Activated T-cell treated with anti-CD3 and anti-CD28 coated beads, Interleukin-2, amount 50 U/mL, for 24 hours (primary cell): Measurements from ENCODE around the gene SPATA9.
"Not testable (repeated sequence)": the region's sequence is repeated elsewhere in the genome, so short reads cannot be mapped to it uniquely, and the experiment has no call there.

Source experiments
- DNase-seq: peaks from one replicate; pipeline ENCODE4 v3.0.0-alpha.2; 2020
- H3K27ac Mint-ChIP-seq: 2 replicates; pipeline ENCODE4 v1.8.0; 2020; ENCODE audit warnings: mild to moderate bottlenecking, mixed read lengths
- H3K27me3 Mint-ChIP-seq: 2 replicates; pipeline ENCODE4 v1.8.0; 2020; ENCODE audit warnings: mixed read lengths
- H3K36me3 Mint-ChIP-seq: 2 replicates; pipeline ENCODE4 v1.8.0; 2020; ENCODE audit warnings: low read depth, mixed read lengths
- H3K4me1 Mint-ChIP-seq: 2 replicates; pipeline ENCODE4 v1.8.0; 2020; ENCODE audit warnings: low read depth, mixed read lengths
- H3K4me3 Mint-ChIP-seq: 2 replicates; pipeline ENCODE4 v1.8.0; 2020; ENCODE audit warnings: mild to moderate bottlenecking, moderate library complexity, mixed read lengths
- H3K9me3 Mint-ChIP-seq: 2 replicates; pipeline ENCODE4 v1.8.0; 2020; ENCODE audit warnings: mixed read lengths

Gene SPATA9

DNA sequence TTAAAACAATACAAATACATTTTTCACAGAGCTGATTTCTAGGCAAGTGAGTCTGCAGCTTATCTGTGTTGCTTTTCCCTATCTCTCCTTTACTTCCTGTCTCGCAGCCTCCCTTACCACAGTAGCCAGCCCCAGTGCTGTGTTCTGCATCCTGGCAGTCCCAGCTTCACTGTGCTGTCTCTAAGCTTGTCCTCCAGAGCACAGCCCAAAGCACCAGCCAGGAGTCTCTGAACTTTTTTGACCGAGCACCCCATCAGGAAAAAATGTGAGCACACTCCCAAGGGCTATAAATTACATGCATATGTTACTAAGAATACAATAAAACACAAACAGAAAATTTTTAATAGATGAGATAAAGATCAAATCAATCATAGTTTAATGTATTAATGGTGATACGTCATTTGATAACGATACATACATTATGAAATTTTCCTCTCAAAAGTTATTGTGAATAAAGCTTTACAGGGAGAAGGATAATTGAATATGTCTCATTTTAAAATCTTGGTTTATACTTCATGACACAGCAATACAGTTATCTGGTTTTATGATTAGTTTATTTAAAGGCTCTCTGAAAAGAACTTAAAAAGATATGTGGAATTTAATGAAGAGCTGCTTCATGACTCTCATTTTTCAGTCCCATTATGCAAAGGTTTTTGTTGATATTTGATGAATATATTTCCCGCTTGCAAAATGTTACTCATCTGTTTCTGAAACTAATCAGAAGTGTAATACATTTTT lies 41.0 kb upstream of the SPATA9 start:
- no peak overlapping the region for H3K27ac Mint-ChIP-seq
- no peak overlapping the region for H3K4me3 Mint-ChIP-seq
- H3K27me3 Mint-ChIP-seq: peaks cover 8% of the 10 kb centered on the region

DNA sequence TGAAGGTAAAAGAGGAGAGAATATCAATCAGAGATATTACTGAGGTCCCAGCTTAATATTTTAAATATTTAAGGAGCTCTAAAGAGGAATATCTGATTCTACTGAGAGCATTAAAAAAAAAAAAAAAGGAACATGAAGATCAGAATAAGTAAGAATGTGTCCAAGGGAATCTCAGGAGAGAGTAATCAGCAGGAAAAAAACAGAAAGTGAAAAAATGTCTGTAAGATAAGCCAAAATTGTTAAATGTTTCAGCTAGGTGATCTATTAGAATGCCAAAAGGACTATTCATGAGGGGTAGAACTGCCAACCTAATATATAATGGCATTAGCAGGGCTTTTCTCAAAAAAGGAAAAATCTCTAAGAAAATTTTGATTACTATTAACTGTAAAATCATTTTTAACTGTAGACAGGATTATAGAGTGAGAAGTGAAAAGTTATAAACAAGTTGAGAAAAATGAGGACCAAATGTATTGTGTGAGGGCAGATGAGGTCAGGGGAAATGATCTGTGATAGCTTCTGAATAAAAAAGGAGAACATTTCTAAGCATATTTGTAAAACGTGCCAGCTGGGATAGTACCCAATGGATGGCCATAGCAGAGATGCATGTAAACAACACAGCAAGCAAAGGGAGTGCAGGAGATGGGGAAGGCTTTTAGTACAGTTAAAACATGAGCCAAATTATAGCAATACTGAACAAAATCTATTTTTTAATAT lies 38.9 kb upstream of the SPATA9 start:
- no peaks in the 10 kb centered on the region for H3K36me3 Mint-ChIP-seq
- H3K9me3 Mint-ChIP-seq: no peaks in the 10 kb centered on the region
- no peak overlapping the region for H3K27ac Mint-ChIP-seq
- H3K27me3 Mint-ChIP-seq: peaks cover 8% of the 10 kb centered on the region
- peaks cover 18% of the 10 kb centered on the region for H3K4me1 Mint-ChIP-seq
- DNase-seq: no peak
- no peak overlapping the region for H3K4me3 Mint-ChIP-seq

More for the DNA sequence above, 41.0 kb upstream of the SPATA9 start:
- H3K4me1 Mint-ChIP-seq: peaks cover 33% of the 10 kb centered on the region
- H3K9me3 Mint-ChIP-seq: no peaks in the 10 kb centered on the region
- no peaks in the 10 kb centered on the region for H3K36me3 Mint-ChIP-seq
- no peak for DNase-seq

DNA sequence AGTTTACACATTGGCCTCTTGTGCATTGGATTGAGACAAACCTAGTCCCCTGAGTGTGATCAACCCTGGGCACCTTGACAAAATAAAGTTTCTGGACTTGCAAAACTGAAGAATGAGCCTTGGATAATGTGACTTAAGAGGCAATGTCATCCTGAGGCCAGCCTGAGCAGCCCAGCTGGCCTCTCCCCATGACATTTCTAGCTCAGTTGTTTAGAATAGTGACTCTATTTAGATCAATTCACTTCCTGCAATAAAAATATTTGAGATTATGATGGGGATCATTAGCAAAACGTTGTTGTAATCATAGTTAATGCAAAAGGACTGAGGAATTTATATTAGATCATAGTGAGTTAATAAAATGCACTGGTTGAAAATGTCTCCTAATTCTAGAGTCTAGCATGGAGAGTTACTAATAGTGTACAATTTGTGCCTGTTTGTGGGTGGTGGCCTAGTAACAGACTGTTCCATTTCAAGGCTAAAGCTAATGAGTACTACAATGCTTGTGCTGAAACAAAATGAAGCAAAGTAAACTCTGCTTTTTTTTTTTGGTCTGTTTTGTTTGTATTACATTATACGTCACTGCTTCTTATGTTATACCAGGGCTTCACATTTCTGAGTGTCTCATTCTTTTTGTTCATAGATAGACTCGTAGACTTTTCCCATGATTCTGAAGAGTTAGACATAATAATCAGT lies 37.4 kb upstream of the SPATA9 start:
- Mint-ChIP-seq H3K36me3 (no peaks in the 10 kb centered on the region), H3K9me3 (no peaks in the 10 kb centered on the region), H3K4me3 (no peak overlapping the region), H3K4me1 (peaks cover 25% of the 10 kb centered on the region), H3K27ac (no peak overlapping the region), H3K27me3 (peaks cover 7% of the 10 kb centered on the region)
- no peak for DNase-seq

DNA sequence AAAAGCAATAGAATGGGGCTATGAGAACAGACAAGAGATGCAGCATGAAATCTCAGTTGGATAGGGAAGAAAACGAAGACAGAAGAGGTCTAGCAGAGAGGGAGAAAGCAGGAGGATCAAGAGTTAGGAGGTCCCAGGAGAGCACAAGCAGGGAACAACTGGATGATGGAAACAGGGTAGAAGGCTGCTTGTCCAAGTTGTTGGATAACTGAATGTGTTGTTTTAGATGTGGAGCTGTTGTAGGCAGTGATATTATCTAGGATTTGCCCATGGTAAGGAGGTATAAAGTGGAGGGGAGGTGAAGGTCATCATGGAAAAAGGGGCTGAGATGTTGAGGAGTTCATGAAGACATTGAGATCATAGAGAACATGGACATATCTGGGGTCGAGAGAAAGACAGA lies 35.9 kb upstream of the SPATA9 start:
- Mint-ChIP-seq H3K4me3 (no peak overlapping the region), H3K4me1 (peaks cover 25% of the 10 kb centered on the region), H3K9me3 (no peaks in the 10 kb centered on the region), H3K27me3 (peaks cover 3% of the 10 kb centered on the region), H3K36me3 (no peaks in the 10 kb centered on the region), H3K27ac (no peak overlapping the region)
- DNase-seq: no peak

GRCh38 chr5:95718203-95718602 lies 35.4 kb upstream of the SPATA9 start:
- no peak for DNase-seq
- Mint-ChIP-seq H3K9me3 (no peaks in the 10 kb centered on the region), H3K4me3 (no peak overlapping the region), H3K27me3 (peaks cover 3% of the 10 kb centered on the region), H3K27ac (no peak overlapping the region), H3K36me3 (no peaks in the 10 kb centered on the region), H3K4me1 (peaks cover 25% of the 10 kb centered on the region)

- no peak for DNase-seq
- no peak overlapping the region for H3K4me3 Mint-ChIP-seq
- H3K27me3 Mint-ChIP-seq: peaks cover 3% of the 10 kb centered on the region
- H3K9me3 Mint-ChIP-seq: no peaks in the 10 kb centered on the region
- peaks cover 31% of the 10 kb centered on the region for H3K4me1 Mint-ChIP-seq
- no peak overlapping the region for H3K27ac Mint-ChIP-seq
- no peaks in the 10 kb centered on the region for H3K36me3 Mint-ChIP-seq
Observed at GRCh38 chr5:95717439-95717838, 34.6 kb upstream of the SPATA9 start.

- DNase-seq: no peak
- Mint-ChIP-seq H3K9me3 (no peaks in the 10 kb centered on the region), H3K27me3 (peaks cover 12% of the 10 kb centered on the region), H3K4me1 (peaks cover 38% of the 10 kb centered on the region), H3K4me3 (no peak overlapping the region), H3K27ac (peak overlapping the region; percentile 12), H3K36me3 (no peaks in the 10 kb centered on the region)
Observed at GRCh38 chr5:95715799-95716461, 33.1 kb upstream of the SPATA9 start.

DNA sequence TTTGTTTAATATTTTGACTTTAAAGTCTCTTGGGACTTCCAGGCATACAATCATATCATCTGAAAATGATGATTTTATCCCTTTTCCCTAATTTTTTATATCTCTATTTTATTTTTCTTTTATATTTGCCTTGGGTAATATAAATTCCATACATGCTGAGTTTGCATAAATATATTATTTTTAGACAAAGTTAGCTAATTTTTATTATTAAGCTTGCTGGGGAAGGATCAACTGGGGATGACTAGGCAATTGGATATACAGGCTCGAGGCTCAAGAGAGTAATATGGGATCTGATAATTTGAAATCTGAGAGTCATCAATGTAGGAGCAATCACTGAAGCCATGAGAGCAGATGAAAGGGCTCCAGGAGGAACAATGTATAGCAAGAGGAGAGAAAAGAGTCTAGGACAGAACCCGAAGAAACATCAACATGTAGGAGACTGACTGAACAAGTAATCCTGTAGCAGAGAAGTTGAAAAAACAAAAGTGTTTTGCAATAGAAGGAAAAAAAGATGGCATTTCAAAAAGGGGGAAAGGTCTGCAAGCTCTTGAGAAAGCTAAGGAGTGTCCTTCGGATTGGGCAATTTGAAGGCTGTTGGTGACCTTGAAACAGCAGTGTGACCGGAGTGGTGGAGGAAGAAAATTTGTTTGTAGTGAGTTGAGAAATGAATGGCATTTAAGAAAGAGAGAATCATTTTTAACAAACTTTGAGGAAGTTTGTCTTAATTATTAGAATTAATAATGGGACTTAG lies 31.3 kb upstream of the SPATA9 start:
- no peaks in the 10 kb centered on the region for H3K9me3 Mint-ChIP-seq
- H3K36me3 Mint-ChIP-seq: no peaks in the 10 kb centered on the region
- DNase-seq: no peak
- H3K27ac Mint-ChIP-seq: no peak overlapping the region
- peaks cover 35% of the 10 kb centered on the region for H3K4me1 Mint-ChIP-seq
- no peak overlapping the region for H3K4me3 Mint-ChIP-seq
- peaks cover 14% of the 10 kb centered on the region for H3K27me3 Mint-ChIP-seq

DNA sequence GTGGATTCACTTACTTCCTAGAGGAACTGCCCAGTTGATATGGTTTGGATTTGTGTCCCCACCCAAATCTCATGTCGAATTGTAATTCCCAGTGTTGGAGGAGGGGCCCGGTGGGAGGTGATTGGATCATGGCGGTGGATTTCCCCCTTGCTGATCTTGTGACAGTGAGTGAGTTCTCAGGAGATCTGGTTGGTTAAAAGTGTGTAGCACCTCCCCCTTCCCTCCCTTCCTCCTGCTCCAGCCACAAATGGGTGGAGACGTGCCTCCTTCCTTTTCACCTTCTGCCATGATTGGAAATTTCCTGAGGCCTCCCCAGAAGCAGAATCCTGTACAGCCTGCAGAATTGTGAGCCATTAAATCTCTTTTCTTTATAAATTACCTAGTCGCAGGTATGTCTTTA lies 30.5 kb upstream of the SPATA9 start:
- not testable (repeated sequence) for H3K36me3 Mint-ChIP-seq, H3K9me3 Mint-ChIP-seq, H3K27ac Mint-ChIP-seq, DNase-seq, H3K4me3 Mint-ChIP-seq
- Mint-ChIP-seq H3K27me3 (peaks cover 14% of the 10 kb centered on the region), H3K4me1 (peaks cover 35% of the 10 kb centered on the region)

GRCh38 chr5:95712347-95712958 lies 29.7 kb upstream of the SPATA9 start:
- Mint-ChIP-seq H3K9me3 (no peaks in the 10 kb centered on the region), H3K27me3 (peaks cover 14% of the 10 kb centered on the region)

DNA sequence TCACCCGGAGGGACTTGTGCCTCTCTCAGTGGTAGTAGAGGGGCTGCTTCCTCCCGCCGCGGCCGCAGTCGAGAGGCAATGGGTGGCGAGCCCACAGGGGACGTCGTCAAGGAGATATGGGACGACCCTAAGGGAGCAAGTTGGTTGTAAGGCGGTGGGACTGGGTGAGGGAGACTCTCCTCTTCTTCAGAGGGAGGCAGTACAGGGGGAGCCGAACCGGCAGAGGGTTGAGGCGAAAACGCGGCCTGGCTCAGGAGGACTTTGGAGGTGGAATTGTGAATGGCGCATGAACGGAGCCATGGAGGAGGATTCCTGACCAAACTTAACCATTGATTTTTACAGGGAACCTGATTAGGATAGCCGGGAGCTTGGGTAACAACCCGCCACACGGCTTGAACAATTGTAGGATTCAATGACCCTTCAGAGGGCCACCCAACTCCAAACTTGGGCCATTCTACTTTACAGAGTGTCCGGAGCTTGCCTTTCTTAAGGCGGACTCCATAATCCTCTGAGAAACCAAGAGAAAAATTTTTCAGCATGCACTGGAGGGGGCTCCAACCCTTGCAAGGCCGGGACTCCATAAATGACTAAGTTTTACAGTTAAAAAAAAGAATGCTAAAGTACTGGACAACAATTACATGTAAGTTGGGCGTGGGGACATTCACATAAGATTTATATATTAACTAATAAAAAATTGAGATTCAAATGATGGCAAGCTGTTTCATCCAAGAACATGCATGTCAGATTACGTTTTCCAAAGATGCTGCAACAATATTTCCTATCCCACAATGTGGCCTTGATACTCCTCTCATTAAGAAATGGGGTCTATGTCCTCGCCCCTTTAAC lies 28.9 kb upstream of the SPATA9 start:
- H3K9me3 Mint-ChIP-seq: no peaks in the 10 kb centered on the region
- no peak overlapping the region for H3K27ac Mint-ChIP-seq
- H3K4me3 Mint-ChIP-seq: no peak overlapping the region
- peaks cover 14% of the 10 kb centered on the region for H3K27me3 Mint-ChIP-seq
- H3K4me1 Mint-ChIP-seq: peaks cover 35% of the 10 kb centered on the region
- DNase-seq: no peak
- H3K36me3 Mint-ChIP-seq: no peaks in the 10 kb centered on the region

More at GRCh38 chr5:95712347-95712958, 29.7 kb upstream of the SPATA9 start:
- Mint-ChIP-seq H3K4me3 (no peak overlapping the region), H3K27ac (peak overlapping the region; percentile 32), H3K4me1 (peaks cover 35% of the 10 kb centered on the region), H3K36me3 (no peaks in the 10 kb centered on the region)
- peak; percentile 53 for DNase-seq

GRCh38 chr5:95710651-95711500 lies 28.1 kb upstream of the SPATA9 start:
- Mint-ChIP-seq H3K4me1 (peaks cover 28% of the 10 kb centered on the region), H3K27me3 (peaks cover 14% of the 10 kb centered on the region)
- not testable (repeated sequence) for DNase-seq, H3K9me3 Mint-ChIP-seq, H3K36me3 Mint-ChIP-seq, H3K4me3 Mint-ChIP-seq, H3K27ac Mint-ChIP-seq
